NCI-H146 treated with DMSO at 0.1 percent for 48 hours (cell line): ENCODE results near the gene TUBB4B.
"Not testable (repeated sequence)": the region's sequence is repeated elsewhere in the genome, so short reads cannot be mapped to it uniquely, and the experiment has no call there.

Experiments used
- DNase-seq: peaks from one replicate; lab custom pipeline; 2025; ENCODE audit not compliant: unreplicated experiment; lab: John Stamatoyannopoulos, UW

The TUBB4B gene

GRCh38 chr9:137251490-137252268, 10.6 kb downstream of the TUBB4B start:
- DNase-seq, result no peak

DNA sequence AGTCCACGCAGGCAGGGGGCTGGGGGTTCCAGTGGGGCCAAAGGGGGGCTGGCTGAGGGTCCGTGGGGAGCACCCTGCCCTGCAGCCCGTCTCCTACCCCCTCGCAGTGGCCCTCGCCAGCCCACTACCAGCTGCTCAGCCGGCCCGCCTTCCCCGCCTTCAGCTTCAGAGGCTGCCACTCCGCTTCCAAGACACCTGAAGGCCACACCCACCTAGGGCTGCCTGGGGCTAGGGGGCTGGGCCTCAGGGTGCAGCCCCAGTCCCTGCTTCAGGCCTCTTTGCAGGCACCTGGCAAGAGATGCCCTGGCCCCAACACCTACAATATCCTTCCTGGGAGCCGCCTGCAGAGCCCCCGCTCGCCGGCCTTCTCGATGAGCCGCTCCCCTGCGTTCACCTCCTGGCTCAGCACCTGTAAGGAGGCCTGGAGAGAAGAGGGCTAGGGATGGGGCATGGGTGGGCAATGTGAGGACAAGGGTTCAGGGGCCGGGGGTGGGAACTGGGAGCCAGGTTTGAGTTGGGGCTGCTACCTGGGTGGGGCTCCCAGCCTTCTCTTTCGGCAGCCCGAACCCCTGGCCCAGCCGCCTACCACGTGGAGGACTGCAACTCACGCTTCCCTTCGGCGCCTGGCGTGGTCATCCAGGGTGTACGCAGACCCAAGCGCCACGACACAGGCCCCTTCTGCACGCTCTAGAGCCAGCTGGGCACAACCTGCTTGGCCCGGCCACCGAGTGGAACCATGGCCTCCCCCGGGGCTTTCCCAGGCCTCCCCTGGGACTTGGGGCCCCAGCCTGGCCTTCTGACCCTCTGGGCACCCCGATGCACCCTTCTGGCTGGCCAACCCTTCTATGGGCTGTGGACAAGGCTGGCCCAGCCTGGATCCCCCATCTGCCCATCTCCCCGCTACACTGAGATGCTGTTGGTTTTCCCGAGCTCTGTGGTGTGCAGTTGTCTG, 11.7 kb downstream of the TUBB4B start:
- no peak for DNase-seq

DNA sequence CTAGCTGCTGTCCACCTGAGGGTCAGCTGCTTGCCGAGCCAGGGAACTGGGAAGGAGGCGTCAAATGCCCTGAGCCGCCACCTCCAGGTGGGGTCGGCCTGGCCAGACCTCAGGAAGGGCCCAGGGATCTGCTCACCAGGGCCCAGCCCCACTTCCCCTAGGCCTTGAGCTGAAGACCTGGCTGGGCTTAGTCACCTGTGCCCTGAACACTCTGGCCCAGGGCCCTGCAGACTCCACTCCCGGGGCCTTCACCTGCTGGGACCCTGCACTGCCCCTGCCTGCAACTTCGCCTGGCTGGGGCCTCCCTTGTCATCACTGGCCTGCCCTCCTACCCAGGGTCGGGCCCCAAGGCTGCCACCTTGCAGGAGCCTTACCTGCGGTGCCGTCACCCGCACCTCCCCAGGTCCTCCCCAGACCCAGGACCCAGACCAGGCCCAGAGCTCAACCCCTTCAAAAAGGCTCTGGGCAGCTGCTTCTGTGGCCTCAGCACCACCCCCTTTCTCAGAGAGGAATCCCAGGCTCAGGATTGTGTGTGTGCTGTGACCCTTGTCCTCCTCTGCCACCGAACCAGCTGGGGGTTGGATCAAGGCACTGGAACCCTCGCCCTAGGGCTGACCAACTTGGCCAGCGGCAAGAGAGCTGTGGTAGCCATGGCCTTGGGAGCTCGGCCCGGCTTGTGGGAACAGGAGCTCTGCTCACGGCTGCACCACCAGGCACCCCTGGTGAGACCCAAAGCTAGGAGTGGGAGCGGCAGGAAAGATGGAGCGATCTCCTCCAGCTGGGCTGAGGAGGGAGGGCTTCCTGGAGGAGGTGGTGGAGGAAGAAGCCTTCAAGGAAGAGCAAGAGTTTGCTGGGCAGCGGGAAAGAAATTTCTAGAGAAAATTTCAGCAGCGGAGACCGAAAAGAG, 12.9 kb downstream of the TUBB4B start:
- no peak for DNase-seq

DNA sequence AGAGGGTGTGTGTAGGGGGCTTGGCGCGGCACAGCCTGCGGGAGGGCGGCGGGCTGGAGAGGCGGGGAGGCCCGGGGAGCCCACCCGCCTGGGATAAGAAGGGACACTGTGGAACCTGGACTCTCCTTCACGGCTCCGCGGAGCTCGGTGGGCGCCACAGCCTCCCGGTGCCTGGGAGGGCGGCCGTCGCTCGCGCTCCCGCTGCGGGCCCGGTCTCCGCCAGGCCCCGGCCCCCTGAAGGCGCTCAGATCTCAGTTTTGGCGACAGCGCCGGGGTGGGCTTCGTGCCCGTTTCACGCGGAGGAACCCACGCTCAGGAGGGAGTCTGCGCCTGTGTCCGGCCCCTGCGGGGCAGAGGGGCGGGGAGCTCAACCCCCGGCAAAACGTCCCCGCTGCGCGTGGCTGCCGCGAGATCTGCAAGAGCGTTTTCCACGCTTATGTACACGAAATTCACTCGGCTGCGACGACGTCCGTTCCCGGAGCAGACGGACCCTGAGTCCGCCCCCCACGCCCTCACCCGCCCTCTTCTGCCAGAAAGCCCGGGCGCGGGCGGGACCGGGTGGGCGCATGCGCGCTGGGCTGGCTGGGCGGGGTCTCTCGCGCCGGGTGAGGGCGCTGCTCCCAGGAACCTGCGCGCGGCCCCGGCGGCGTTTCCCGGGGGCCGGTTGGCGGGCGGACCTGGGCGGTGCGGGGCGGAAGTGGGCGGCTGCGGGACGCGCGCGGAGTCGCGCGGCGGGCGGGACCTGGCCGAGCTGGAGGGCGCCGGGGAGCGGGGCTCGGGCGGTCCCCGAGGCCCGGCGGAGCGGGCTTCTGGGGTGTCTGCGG, 13.7 kb downstream of the TUBB4B start, which contains the start of gene NELFB:
Gene NELFB, plus strand, starts transcription at position 704 of the 824 bp plus-strand sequence.
- DNase-seq, result peak; percentile 48

DNA sequence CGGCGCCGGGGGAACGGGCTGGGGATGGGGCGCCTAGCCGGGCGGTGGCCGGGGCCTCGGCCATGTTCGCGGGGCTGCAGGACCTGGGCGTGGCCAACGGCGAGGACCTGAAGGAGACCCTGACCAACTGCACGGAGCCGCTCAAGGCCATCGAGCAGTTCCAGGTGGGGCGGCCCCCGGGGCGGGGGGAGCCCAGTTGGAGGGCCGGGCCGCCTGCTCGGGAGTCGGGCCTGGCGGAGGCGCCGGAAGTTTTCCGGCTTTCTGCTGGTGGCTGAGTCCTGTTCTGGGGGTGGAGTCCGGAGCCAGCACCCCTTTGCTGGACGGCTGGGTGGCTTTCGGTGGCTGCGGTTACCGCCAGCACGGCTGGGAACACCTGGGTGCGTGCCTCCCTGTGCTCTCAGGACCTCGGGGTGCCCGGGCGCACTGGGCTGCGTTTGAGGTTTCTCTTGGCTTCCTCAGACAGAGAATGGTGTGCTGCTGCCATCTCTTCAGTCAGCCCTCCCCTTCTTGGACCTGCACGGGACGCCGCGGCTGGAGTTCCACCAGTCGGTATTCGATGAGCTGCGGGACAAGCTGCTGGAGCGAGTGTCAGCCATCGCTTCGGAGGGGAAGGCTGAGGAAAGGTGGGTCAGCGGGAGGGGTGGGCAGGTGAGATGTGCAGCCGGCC, 14.5 kb downstream of the TUBB4B start:
- DNase-seq, result no peak

- DNase-seq, result no peak
Observed at GRCh38 chr9:137256362-137256761, 15.3 kb downstream of the TUBB4B start.

GRCh38 chr9:137256856-137257255, 15.8 kb downstream of the TUBB4B start:
- DNase-seq, result no peak

DNA sequence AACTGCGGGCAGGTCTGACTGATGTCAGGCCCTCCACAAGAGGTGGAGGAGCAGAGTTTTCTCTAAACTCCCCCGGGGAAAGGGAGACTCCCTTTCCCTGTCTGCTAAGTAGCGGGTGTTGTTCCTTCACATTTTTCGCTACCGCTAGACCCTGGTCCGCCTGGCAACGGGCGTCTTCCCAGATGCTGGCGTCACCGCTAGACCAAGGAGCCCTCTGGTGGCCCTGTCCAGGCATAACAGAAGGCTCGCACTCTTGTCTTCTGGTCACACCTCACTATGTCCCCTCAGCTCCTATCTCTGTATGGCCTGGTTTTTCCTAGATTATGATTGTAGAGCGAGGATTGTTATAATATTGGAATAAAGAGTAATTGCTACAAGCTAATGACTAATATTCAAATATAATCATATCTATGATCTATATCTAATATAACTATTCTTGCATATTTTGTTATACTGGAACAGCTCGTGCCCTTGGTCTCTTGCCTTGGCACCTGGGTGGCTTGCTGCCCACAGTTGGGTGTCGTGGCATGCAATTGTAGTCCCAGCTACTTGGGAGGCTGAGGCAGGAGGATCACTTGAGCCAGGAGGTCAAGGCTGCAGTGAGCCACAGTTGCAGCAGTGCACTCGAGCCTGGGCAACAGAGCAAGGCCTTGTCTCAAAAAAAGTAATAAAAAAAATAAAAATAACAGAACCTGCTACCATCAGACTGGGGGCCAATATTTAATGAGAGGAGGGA, 21.3 kb downstream of the TUBB4B start:
- DNase-seq, result not testable (repeated sequence)

GRCh38 chr9:137262909-137263285, 21.8 kb downstream of the TUBB4B start:
- no peak for DNase-seq

DNA sequence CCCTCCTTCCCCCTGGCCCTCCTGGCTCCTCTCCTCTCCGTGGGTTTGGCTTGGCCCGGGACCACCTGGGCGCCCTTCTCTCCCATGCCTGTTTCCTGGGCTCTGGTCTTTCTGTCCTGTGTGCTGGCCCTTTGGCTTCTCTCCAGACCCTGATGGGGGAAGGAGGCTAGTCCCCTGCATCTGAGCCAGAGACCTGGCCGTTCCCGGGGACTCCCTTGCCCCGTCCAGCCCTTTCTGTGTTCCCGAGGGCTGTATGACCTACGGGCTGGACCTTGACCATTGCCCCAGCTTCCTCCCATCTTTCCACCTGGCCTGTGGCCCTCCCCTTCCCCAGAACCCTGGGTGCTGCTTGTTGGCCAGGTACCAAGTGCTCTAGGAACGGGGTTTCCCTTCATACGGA, 22.4 kb downstream of the TUBB4B start:
- no peak for DNase-seq

GRCh38 chr9:137264067-137264466, 23.0 kb downstream of the TUBB4B start:
- no peak for DNase-seq

GRCh38 chr9:137265496-137266161, 24.5 kb downstream of the TUBB4B start:
- DNase-seq, result no peak

DNA sequence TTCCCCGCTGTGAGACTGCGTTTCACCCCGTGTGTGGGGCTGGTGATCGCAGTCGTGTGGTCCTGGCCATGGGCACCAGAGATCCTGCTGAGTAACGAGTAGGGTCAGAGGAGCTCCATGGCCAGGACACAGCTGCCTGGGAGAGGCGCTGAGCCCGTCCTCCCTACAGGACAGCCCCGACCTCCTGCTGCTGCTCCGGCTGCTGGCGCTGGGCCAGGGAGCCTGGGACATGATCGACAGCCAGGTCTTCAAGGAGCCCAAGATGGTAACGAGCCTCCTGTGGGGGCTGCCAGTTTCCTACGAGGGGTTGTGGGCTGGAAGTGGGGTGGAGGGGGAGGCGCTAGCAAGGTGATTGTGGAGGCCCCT, 25.1 kb downstream of the TUBB4B start:
- no peak for DNase-seq

DNA sequence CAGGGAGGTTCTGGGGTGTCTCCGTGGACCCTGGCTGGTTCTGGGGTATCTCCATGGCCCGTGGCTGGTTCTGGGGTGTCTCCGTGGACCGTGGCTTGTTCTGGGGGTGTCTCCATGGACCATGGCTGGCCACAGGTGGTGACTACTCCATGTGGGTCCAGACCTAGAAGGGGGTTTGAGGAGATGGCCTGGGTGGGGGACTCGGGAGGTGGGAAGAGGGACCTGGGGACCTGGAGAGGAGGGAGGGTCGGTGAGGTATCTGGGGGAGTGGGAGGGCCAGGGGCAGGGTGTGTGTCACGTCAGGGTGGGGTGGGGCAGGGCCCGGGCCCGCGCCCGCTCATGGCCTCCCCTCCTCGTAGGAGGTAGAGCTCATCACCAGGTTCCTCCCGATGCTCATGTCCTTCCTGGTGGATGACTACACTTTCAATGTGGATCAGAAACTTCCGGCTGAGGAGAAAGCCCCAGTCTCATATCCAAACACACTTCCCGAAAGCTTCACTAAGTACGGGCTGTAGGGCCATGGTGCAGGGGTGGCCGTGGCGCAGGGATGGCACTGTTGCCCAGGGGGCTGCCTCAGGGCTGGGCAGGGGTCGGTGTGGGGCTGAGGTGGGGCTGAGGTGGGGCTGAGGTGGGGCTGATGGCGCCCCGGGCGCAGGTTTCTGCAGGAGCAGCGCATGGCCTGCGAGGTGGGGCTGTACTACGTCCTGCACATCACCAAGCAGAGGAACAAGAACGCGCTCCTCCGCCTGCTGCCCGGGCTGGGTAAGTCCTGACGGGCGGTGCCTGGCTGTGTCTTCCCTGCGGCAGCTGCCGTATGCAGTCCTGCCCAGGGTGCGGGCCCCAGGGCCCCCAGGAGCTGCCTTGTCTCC, 25.7 kb downstream of the TUBB4B start:
- no peak for DNase-seq

DNA sequence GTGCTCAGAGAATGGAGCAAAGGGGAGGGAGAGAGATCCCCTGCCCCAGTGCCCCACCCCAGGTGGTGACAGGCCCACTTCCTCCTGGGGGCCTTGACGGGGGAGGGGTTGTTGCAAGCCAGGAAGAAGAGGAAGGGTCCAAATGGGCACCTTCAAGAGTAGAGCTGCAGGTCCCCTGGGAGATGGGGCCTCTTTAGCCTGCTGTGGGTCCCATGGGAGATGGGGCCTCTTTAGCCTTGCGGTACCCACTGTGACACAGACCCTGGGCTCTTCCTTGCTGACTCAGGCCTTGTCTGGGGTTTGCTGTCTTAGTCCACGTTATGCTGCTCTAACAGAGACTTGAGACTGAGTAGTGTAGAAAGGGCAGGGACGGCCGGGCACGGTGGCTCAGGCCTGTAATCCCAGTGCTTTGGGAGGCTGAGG, 26.9 kb downstream of the TUBB4B start:
- no peak for DNase-seq

DNA sequence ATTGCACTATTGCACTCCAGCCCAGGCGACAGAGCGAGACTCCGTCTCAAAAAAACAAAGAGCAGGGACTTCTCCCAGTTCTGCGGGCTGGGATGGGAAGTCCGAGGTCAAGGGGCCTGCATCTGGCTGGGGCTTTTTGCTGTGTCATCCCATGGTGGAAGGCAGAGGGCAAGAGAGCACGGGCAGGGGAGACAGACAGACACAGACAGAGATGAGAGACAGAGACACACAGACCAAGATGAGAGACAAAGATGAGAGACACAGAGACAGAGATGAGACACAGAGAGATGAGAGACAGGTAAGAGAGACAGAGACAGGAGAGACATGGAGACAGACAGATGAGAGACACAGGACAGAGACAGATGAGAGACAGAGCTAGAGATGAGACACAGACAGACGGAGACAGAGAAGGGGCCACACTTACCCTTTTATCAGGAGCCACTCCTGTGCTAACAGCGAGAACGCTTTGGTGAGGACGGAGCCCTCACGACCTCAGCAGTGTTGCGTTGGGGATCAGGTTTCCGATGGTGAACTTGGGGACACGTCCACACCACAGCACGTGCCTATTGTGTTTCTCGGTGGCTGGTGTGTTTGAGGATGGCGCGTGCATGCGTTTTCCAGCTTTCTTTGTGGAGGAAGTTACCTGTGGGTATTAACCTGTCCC, 27.6 kb downstream of the TUBB4B start:
- DNase-seq, result no peak

DNA sequence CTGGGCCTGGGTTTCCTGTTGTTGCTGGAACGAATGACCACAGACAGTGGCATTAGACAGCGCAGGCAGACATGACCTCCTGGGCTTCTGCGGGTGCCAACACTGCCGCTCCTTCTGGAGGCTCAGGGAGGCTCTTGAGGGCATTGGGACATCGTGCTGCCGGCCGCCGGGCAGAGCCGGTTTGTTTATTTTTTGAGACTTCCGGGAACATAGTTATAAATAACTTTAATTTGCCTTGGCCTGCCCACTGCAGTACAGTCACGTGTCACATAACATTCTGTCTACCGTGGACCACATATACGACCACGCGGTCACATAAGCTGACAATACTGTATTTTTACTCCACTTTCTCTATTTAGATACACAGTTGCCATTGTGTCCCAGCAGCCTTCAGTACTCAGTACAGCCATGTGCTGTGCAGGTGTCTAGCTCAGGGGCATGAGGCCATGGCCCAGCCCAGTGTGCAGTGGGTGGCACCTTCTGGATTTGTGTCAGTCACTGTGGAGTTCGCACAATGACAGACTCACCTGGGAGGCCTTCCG, 28.2 kb downstream of the TUBB4B start:
- no peak for DNase-seq
